ENCODE data around the gene ZNF585A. TPM values are rescaled to one million over a fixed set of nuclear protein-coding genes. Genes with fewer than 3 reads are reported as not detected.

Gene ZNF585A
- total RNA-seq, 1 experiment from 2014 or later: 13.8 TPM

DNA sequence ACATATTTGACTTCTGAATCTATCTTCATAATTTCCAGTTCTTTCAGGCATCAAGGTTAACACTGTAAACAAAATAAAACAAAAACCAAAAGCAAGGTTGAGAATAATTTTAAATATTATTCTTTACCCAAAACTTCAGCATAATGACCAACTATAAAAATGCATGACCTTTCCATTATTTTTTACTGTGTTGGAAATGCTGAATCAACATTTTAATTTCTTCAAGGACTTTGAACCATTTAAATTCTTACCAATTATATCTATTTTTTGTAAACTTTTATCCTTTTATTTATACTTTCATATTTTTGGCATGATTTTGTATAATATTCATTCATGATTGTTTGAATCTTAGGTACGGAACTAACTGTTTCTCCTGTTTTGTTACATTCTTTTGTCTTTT lies 6.9 kb downstream of the ZNF585A start:
- intact Hi-C loops (cut with micrococcal nuclease; ENCODE audit: unreplicated experiment): no loop called here
- CTCF ChIA-PET: no interaction called here
- peaks cover 20% of the 10 kb centered on the region for H3K9me3 ChIP-seq (ENCODE audit: insufficient read depth, low read depth)

DNA sequence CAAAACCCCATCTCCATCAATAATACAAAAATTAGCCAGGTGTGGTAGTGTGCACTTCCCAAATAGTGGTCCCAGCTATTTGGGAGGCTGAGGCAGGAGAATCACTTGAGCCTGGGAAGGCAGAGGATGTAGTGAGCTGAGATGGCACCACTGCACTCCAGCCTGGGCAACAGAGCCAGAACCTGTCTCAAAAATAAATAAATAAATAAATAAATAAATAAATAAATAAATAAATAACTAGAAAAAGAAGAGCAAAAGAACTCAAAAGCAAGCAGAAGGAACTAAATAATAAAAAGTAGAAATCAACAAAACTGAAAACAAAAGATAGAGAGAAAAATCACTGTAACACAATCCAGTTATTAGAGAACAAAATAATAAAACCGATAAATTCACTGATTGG lies 12.3 kb downstream of the ZNF585A start:
- no peaks in the 10 kb centered on the region for H3K27me3 ChIP-seq (ENCODE audit: insufficient read depth, low read depth)
- no peak overlapping the region for H2AFZ ChIP-seq
- no peak overlapping the region for H3K4me2 ChIP-seq
- H3K79me2 ChIP-seq (ENCODE audit: low read depth): no peaks in the 10 kb centered on the region
- TF ChIP-seq EZH2 (IDR thresholded peaks at IDR 0.05; ENCODE audit: low read depth) (no peak), CTCF (conservative IDR thresholded peaks at IDR 0.05) (no peak)
- no peaks in the 10 kb centered on the region for H3F3A ChIP-seq (ENCODE audit: insufficient read depth, low read depth)
- POLR2A ChIA-PET (ENCODE audit: unreplicated experiment): no interaction called here
- BruUV-seq (replicated peaks): no TSS peak
- H3K9me3 ChIP-seq (ENCODE audit: insufficient read depth, low read depth): peaks cover 31% of the 10 kb centered on the region
- intact Hi-C loops (cut with micrococcal nuclease; ENCODE audit: unreplicated experiment): no loop called here
- no peak for DNase-seq
- no peak overlapping the region for H3K4me3 ChIP-seq
- H3K36me3 ChIP-seq (ENCODE audit: low read depth): no peaks in the 10 kb centered on the region
- H3K27ac ChIP-seq: no peak overlapping the region
- H4K20me1 ChIP-seq (ENCODE audit: insufficient read depth): no peaks in the 10 kb centered on the region
- H3K4me1 ChIP-seq (replicated peaks; ENCODE audit: insufficient read depth): no peaks in the 10 kb centered on the region
- CTCF ChIA-PET: no interaction called here
- no peaks in the 10 kb centered on the region for H3K9me2 ChIP-seq (ENCODE audit: insufficient read depth)

More for the DNA sequence above, 6.9 kb downstream of the ZNF585A start:
- Histone ChIP-seq H3K4me3 (no peak overlapping the region), H4K20me1 (ENCODE audit: insufficient read depth) (no peaks in the 10 kb centered on the region), H2AFZ (no peak overlapping the region), H3K4me1 (replicated peaks; ENCODE audit: insufficient read depth) (no peaks in the 10 kb centered on the region), H3K79me2 (ENCODE audit: low read depth) (no peaks in the 10 kb centered on the region), H3F3A (ENCODE audit: insufficient read depth, low read depth) (no peaks in the 10 kb centered on the region), H3K36me3 (ENCODE audit: low read depth) (no peaks in the 10 kb centered on the region; the same call in 1 of the 2 replicates), H3K27ac (no peak overlapping the region), H3K4me2 (no peak overlapping the region), H3K9me2 (ENCODE audit: insufficient read depth) (no peaks in the 10 kb centered on the region), H3K27me3 (ENCODE audit: insufficient read depth, low read depth) (no peaks in the 10 kb centered on the region)
- no peak for DNase-seq
- no TSS peak for BruUV-seq (replicated peaks)
- POLR2A ChIA-PET (ENCODE audit: unreplicated experiment): no interaction called here
- TF ChIP-seq EZH2 (IDR thresholded peaks at IDR 0.05; ENCODE audit: low read depth) (no peak), CTCF (conservative IDR thresholded peaks at IDR 0.05) (no peak)

DNA sequence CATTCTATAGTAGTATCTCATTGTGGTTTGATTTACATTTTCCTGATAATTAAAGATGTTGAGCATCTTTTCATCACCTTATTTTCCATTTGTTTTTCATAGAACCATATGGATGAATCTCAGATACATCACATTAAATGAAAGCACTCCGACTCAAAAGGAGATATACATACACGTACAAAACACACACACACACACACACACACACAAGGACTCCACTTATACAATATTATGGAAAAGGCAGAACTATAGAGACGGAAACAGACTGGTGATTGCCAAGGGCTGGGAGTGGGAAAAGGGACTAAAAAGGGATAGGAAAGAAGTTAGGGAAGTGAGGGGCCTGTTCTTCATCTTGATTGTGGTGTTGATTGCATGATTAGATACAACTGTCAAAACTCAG lies 24.3 kb downstream of the ZNF585A start:
- no TSS peak for BruUV-seq (replicated peaks)
- Histone ChIP-seq H3K27ac (no peak overlapping the region), H3K27me3 (ENCODE audit: insufficient read depth, low read depth) (no peaks in the 10 kb centered on the region), H2AFZ (no peak overlapping the region), H4K20me1 (ENCODE audit: insufficient read depth) (no peaks in the 10 kb centered on the region), H3K4me3 (no peak overlapping the region), H3F3A (ENCODE audit: insufficient read depth, low read depth) (no peaks in the 10 kb centered on the region), H3K79me2 (ENCODE audit: low read depth) (no peaks in the 10 kb centered on the region), H3K36me3 (ENCODE audit: low read depth) (no peaks in the 10 kb centered on the region), H3K9me3 (ENCODE audit: insufficient read depth, low read depth) (peaks cover 21% of the 10 kb centered on the region), H3K4me2 (no peak overlapping the region), H3K4me1 (replicated peaks; ENCODE audit: insufficient read depth) (no peaks in the 10 kb centered on the region), H3K9me2 (ENCODE audit: insufficient read depth) (no peaks in the 10 kb centered on the region)
- ChIA-PET POLR2A (ENCODE audit: unreplicated experiment) (no interaction called here), CTCF (no interaction called here)
- no peak for DNase-seq
- TF ChIP-seq EZH2 (IDR thresholded peaks at IDR 0.05; ENCODE audit: low read depth) (no peak), CTCF (conservative IDR thresholded peaks at IDR 0.05) (no peak)
- intact Hi-C loops (cut with micrococcal nuclease; ENCODE audit: unreplicated experiment): no loop called here

All from PC-9 (cell line).